K562 treated with DMSO at 1 percent for 12 hours (cell line): ENCODE results near the gene TECPR2. TPM values are rescaled to one million over a fixed set of nuclear protein-coding genes. Genes with fewer than 3 reads are reported as not detected.

Experiments
- total RNA-seq: library from RNA; unstranded; fragments of 300-600 nt; gene quantifications from 2 replicates; pipeline ENCODE4 v1.2.3, GENCODE V29; 2022; ENCODE audit not compliant: insufficient read depth

The TECPR2 gene
- 1.7 and 5.6 TPM in 2 replicates for total RNA-seq

GRCh38 chr14:102362545-102363181, at the start of gene TECPR2, which contains the start of gene CINP:
TECPR2 (plus strand) TSS chr14:102362941; CDS start chr14:102376722, 13,781 bp downstream.
CINP (minus strand) TSS chr14:102362890; CDS start chr14:102362851, 39 bp downstream.

GRCh38 chr14:102319351-102320032, 43.2 kb upstream of the TECPR2 start, which contains the start of gene ZNF839:
ZNF839 (plus strand) TSS chr14:102319746; CDS start chr14:102319766, 20 bp downstream.

GRCh38 chr14:102509746-102510615, 147.2 kb downstream of the TECPR2 start, which contains the start of gene ANKRD9:
ANKRD9 (minus strand) TSS chr14:102509776; CDS start chr14:102507889, 1,887 bp downstream.

Other genes starting within 250 kb of the TECPR2 start
- 6.8 and 9.9 TPM in 2 replicates for gene WDR20, start 223.0 kb upstream of the TECPR2 start, total RNA-seq
- gene MOK, start 57.8 kb upstream of the TECPR2 start, total RNA-seq = 6.0 and 8.9 TPM in 2 replicates
- 4.1 and 7.4 TPM in 2 replicates for gene ZNF839, start 43.2 kb upstream of the TECPR2 start, total RNA-seq
- 42.9 and 43.3 TPM in 2 replicates for gene CINP, start 51 bp upstream of the TECPR2 start, total RNA-seq
- gene ANKRD9, start 146.8 kb downstream of the TECPR2 start, total RNA-seq = 53.1 and 72.9 TPM in 2 replicates
- gene RCOR1, start 229.7 kb downstream of the TECPR2 start, total RNA-seq = 6.8 and 25.1 TPM in 2 replicates